ENCODE data around the gene MAU2. TPM values are rescaled to one million over a fixed set of nuclear protein-coding genes. Genes with fewer than 3 reads are reported as not detected.
A peak's percentile ranks its signal among the peaks of the same experiment; 100 is the strongest.

The MAU2 gene
- total and polyA plus RNA-seq, 8 donors, result 10.6 to 116 (median 35.5) TPM

GRCh38 chr19:19406878-19407632 lies 86.4 kb downstream of the MAU2 start:
- TF ChIP-seq POLR2A (IDR thresholded peaks at IDR 0.05) (no peak), CTCF (IDR thresholded peaks at IDR 0.05) (peak in 2 of 7 experiments; percentile 31 to 32)
- no peaks in the 10 kb centered on the region for H3K9me3 ChIP-seq
- intact Hi-C loops (cut with DNase I; ENCODE audit: low total_unique reads), result no loop called here
- peaks cover 45 to 79% (median 67%) of the 10 kb centered on the region in 4 donors for H3K4me1 ChIP-seq
- H3K36me3 ChIP-seq, result no peaks in the 10 kb centered on the region
- no peaks in the 10 kb centered on the region for H3K27me3 ChIP-seq
- 8 to 23% (median 19%) methylated on average over 12 of the region's 12 CpGs for WGBS, 5 donors
- DNase-seq, result peak; percentile 59 to 77
- H3K27ac ChIP-seq, result peak overlapping the region; percentile 92 to 96 (median 93)
- H3K4me3 ChIP-seq, result peak overlapping the region; percentile 93 to 96 (median 96)

- Histone ChIP-seq H3K4me1 (peaks cover 45 to 84% (median 67%) of the 10 kb centered on the region in 4 donors), H3K9me3 (no peaks in the 10 kb centered on the region), H3K27ac (peak overlapping the region; percentile 17 to 96 (median 93)), H3K27me3 (no peaks in the 10 kb centered on the region), H3K36me3 (no peaks in the 10 kb centered on the region), H3K4me3 (peak overlapping the region in 3 of 4 donors; percentile 93 to 96 (median 96))
- intact Hi-C loops (cut with DNase I; ENCODE audit: low total_unique reads), result no loop called here
- 62 to 80% (median 66%) methylated on average over 4 of the region's 4 CpGs for WGBS, 5 donors
- DNase-seq, result no peak
- no peak for TF ChIP-seq EP300 (IDR thresholded peaks at IDR 0.05)
- no peak for TF ChIP-seq POLR2AphosphoS5 (IDR thresholded peaks at IDR 0.05)
- TF ChIP-seq POLR2A (IDR thresholded peaks at IDR 0.05), result no peak
- no peak for TF ChIP-seq CTCF (IDR thresholded peaks at IDR 0.05)
Measured at GRCh38 chr19:19407633-19407930, 87.0 kb downstream of the MAU2 start.

Other genes starting within 250 kb of the MAU2 start
- 10 to 100 TPM in 4 of 5 donors, 1 to 10 TPM in 1; 6.4 to 59.5 (median 15.9) TPM for gene TMEM161A, start 182.4 kb upstream of the MAU2 start, total RNA-seq
- gene TMEM161A, start 182.4 kb upstream of the MAU2 start, polyA plus RNA-seq, result 10 to 100 TPM; 11.2 to 30.0 (median 11.8) TPM
- gene MEF2B, start 150.6 kb upstream of the MAU2 start, total RNA-seq, result 1 to 10 TPM in 1 of 5 donors, not detected in 4; 7.2 TPM
- gene MEF2B, start 150.6 kb upstream of the MAU2 start, polyA plus RNA-seq, result 1 to 10 TPM in 1 of 3 donors, under 1 TPM in 1, not detected in 1; 0.93 to 2.9 TPM
- gene BORCS8, start 128.7 kb upstream of the MAU2 start, total RNA-seq, result 10 to 100 TPM in 4 of 5 donors, 1 to 10 TPM in 1; 8.3 to 96.9 (median 27.8) TPM
- gene BORCS8, start 128.7 kb upstream of the MAU2 start, polyA plus RNA-seq, result 10 to 100 TPM; 21.0 to 31.1 (median 28.4) TPM
- 100 to 1,000 TPM in 2 of 5 donors, 10 to 100 TPM in 3; 17.4 to 112 (median 61.4) TPM for gene RFXANK, start 128.6 kb upstream of the MAU2 start, total RNA-seq
- 100 to 1,000 TPM; 121 to 145 (median 136) TPM for gene RFXANK, start 128.6 kb upstream of the MAU2 start, polyA plus RNA-seq
- gene NR2C2AP, start 117.4 kb upstream of the MAU2 start, total RNA-seq, result 10 to 100 TPM in 1 of 5 donors, 1 to 10 TPM in 1, under 1 TPM in 1, not detected in 2; 0.45 to 14.8 (median 7.7) TPM
- gene NR2C2AP, start 117.4 kb upstream of the MAU2 start, polyA plus RNA-seq, result 10 to 100 TPM; 18.2 to 28.9 (median 18.8) TPM
- gene NCAN, start 108.9 kb upstream of the MAU2 start, total RNA-seq, result 1 to 10 TPM in 1 of 5 donors, not detected in 4; 1.7 TPM
- gene NCAN, start 108.9 kb upstream of the MAU2 start, polyA plus RNA-seq, result under 1 TPM in 2 of 3 donors, not detected in 1; 0.05 to 0.06 TPM
- gene TM6SF2, start 47.5 kb upstream of the MAU2 start, total RNA-seq, result 1 to 10 TPM in 1 of 5 donors, not detected in 4; 1.3 TPM
- gene TM6SF2, start 47.5 kb upstream of the MAU2 start, polyA plus RNA-seq, result under 1 TPM in 2 of 3 donors, not detected in 1; 0.23 to 0.44 TPM
- 100 to 1,000 TPM in 1 of 5 donors, 10 to 100 TPM in 4; 13.0 to 129 (median 36.2) TPM for gene SUGP1, start 320 bp upstream of the MAU2 start, total RNA-seq
- 10 to 100 TPM; 35.8 to 43.2 (median 37.1) TPM for gene SUGP1, start 320 bp upstream of the MAU2 start, polyA plus RNA-seq
- gene GATAD2A, start 84.8 kb downstream of the MAU2 start, total RNA-seq, result 100 to 1,000 TPM in 1 of 5 donors, 10 to 100 TPM in 3, 1 to 10 TPM in 1; 9.3 to 119 (median 27.2) TPM
- 10 to 100 TPM; 10.1 to 21.4 (median 17.9) TPM for gene GATAD2A, start 84.8 kb downstream of the MAU2 start, polyA plus RNA-seq
- gene TSSK6, start 194.7 kb downstream of the MAU2 start, total RNA-seq, result 10 to 100 TPM in 1 of 5 donors, 1 to 10 TPM in 3, not detected in 1; 2.0 to 31.7 (median 5.6) TPM
- gene TSSK6, start 194.7 kb downstream of the MAU2 start, polyA plus RNA-seq, result 1 to 10 TPM in 1 of 3 donors, under 1 TPM in 2; 0.93 to 2.0 (median 0.93) TPM
- 100 to 1,000 TPM in 1 of 5 donors, 10 to 100 TPM in 4; 24.5 to 204 (median 71.4) TPM for gene NDUFA13, start 195.4 kb downstream of the MAU2 start, total RNA-seq
- 100 to 1,000 TPM; 258 to 367 (median 300) TPM for gene NDUFA13, start 195.4 kb downstream of the MAU2 start, polyA plus RNA-seq
- 100 to 1,000 TPM in 1 of 5 donors, 1 to 10 TPM in 1, under 1 TPM in 3; 0.43 to 117 (median 0.92) TPM for gene YJEFN3, start 208.1 kb downstream of the MAU2 start, total RNA-seq
- gene YJEFN3, start 208.1 kb downstream of the MAU2 start, polyA plus RNA-seq, result 10 to 100 TPM in 1 of 3 donors, 1 to 10 TPM in 2; 4.9 to 14.5 (median 5.2) TPM
- gene CILP2, start 217.4 kb downstream of the MAU2 start, total RNA-seq, result 1 to 10 TPM in 1 of 5 donors, under 1 TPM in 2, not detected in 2; under 0.01 to 1.4 (median 0.73) TPM
- gene CILP2, start 217.4 kb downstream of the MAU2 start, polyA plus RNA-seq, result under 1 TPM in 1 of 3 donors, not detected in 2; 0.05 TPM